ENCODE measurements around the gene PLEKHO2.

The PLEKHO2 gene

DNA sequence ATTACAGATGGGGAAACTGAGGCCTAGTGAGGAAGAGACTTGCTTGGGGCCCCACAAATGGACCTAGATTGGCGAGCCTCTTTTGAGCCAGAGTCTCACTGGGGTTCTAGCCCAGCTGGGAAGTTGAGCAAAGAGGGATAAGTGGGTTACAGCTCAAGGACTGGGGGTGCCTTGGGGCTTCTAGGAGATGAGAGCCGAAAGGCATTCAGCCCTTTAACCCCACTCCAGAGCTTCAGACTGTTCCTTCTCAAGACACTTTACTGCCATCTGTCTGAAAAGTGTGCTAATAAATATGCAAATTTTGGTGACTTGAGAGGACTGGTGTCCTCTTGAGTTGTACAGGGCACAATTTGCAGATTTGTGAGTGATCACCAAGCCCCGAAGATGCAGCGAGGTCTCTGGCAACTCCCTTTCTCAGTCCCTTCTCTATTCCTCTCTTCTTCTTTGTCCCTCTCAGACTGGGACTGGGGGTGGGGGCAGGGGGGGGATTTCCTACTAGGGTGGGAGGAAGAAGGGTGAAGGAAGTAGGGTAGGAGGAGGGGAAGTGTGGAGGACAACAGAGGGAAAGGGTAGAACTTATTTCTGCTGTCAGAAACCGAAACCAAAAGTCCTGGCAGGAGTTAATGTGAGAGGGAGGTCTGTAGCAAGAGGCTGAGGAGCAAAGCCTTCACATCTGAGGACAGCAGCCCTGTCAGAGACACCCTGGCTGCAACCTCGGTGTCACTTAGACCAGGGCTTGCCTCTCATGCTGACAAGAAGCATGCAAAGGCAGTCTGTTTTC, 53.8 kb downstream of the PLEKHO2 start:
- no peak for DNase-seq

GRCh38 chr15:64896371-64897069, 54.8 kb downstream of the PLEKHO2 start:
- DNase-seq: no peak

DNA sequence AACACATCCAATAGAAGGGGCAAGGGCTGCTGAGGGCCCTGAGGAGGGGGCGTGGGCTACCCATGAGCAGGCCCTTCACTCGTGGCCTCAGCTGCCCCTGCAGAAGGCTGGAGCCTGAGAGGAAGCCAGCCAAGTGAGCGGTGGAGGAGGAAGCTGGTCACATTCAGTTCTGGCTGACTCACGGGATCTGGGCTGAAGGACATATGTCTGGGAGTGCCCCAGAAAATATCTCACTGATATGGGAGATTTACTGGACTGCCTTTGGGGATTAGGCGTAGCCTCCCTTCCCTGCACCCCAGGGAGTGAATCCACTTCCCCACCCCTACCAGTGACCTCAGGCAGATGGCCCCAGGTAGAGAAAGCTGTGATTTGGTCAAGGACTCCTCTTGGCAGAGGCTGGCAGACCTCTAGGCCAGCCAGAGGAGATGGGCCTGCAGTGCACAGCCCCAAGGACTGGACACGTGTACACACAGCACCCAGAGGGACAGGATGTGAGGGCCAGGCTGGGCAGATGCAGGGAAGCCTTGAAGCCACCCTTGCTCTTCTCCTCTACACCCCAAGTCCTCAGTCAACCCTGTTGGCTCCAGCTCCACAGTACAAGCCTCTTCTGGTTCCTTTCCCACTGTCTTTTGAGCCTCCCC, 55.8 kb downstream of the PLEKHO2 start:
- no peak for DNase-seq

- no peak for DNase-seq
These were observed 56.7 kb downstream of the PLEKHO2 start for GRCh38 chr15:64898406-64898805.

- DNase-seq: no peak
These were observed 59.4 kb downstream of the PLEKHO2 start for GRCh38 chr15:64901141-64901540.

DNA sequence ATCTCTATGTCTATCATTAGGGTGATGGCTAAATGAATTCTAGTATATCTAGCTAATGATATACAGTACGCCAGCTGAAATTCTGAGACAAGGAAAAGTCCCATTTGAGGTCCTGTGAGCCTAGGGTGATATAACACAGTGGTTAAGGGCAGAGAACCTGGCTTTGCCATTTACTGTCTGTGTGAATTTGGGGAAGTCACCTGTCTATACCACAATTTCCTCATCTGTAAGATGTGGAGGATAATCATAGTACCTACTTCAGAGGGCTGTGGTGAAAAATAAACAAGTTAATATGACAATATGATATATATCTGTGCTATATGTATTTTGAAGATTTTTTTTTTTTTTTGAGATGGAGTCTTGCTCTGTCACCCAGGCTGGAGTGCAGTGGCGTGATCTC, 60.2 kb downstream of the PLEKHO2 start:
- DNase-seq: no peak

DNA sequence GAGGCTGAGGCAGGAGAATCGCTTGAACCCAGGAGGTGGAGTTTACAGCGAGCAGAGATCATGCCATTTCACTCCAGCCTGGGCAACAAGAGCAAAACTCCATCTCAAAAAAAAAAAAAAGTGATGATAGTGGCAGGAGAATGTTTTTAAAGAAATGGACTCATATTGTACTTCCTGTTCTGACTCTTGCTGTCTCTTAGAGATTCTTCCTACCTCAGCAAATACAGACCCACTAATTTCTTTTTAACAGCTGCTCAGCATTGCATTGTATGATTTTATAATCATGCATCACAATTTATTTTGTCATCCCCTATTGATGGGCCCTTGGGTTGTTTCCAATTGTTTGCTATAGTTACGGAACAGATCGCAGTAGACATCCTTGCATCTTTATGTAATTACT, 61.1 kb downstream of the PLEKHO2 start:
- no peak for DNase-seq

- no peak for DNase-seq
These were observed 61.7 kb downstream of the PLEKHO2 start for GRCh38 chr15:64903326-64903950.

GRCh38 chr15:64904189-64904588, 62.5 kb downstream of the PLEKHO2 start:
- no peak for DNase-seq

DNA sequence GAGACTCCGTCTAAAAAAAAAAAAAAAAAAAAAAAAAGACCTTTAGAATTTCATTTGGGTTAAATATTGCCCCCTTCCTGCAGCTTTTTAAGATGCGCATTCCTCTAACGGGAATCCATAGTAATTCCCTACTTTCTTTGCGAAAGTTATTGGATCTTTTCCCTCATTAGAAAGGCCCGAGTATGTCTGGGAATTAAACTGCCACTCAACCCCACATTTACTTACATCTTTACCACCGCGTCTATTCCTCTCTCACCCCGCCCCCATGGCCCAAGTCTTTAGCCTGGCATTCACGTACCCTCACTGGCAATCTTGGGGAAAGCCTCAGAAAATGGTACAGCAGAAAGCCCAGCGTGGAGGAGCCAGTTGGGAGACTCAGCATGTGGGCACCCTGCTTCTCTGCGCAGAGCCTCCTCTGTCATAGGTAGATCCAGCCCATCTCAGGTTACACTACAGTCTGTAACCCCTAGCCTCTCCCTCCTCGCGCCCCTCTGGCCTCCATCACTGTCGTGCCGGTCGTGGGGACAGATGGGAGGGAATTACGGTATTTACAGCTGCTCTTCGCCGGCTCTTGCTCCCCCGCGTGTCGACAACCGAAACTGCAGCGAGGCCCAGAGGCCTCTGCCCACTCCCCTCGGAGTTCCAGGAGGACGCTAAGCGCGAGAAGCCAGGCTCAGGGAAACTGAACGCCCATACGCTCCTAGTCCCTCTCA, 63.6 kb downstream of the PLEKHO2 start:
- peak; percentile 80 for DNase-seq

DNA sequence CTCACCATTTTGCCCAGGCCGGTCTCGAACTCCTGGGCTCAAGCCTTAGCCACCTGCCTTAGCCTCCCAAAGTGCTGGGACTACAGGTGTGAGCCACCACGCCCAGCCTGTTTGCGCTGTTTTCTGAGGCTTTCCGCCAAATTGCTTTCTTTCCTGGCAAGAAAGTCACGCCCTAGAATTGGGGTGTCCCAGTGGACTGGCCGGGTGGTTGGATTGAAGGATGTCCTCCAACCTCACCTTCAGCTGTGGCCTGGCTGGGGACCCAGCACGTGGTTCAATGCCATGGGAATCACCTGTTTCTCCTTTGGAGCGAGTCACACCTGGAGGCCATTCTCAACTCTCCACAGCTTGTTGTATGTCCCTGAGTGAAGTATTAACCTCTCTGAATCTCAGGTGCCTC, 64.2 kb downstream of the PLEKHO2 start:
- DNase-seq: no peak

DNA sequence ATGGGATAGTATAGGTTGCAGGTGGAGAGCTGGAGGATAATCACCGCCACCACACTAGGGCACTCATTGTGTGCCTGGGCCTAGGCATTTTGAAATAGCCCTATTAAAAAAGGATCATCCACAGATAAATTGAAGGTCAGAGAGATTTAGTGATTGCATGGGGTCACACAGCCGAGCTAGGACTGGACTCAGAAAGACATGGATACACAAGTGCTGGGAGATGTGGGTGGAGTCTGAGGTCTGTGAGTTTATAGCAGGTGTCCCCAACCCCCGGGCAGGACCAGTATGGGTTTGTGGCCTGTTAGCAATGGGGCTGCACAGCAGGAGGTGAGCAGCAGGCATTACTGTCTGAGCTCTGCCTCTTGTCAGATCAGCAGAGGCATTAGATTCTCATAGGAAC, 64.7 kb downstream of the PLEKHO2 start:
- DNase-seq: no peak

DNA sequence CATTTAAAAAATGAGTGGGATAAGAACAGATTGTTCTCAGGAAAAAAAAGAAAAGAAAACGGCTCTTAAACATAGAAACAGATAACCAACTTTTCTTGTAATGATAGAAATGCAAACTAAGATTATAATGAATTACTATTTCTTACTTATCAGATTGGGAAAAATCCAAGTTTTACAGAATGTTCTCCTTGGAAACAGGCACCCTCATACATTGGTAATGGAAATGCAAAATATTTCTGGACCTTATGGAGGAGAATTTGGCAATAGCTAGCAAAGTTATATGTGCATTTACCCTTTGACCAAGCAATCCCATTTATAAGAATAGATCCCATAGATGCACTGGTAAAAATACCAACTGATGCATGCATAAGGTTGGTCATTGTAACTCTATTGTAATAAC, 66.3 kb downstream of the PLEKHO2 start:
- DNase-seq: no peak

DNA sequence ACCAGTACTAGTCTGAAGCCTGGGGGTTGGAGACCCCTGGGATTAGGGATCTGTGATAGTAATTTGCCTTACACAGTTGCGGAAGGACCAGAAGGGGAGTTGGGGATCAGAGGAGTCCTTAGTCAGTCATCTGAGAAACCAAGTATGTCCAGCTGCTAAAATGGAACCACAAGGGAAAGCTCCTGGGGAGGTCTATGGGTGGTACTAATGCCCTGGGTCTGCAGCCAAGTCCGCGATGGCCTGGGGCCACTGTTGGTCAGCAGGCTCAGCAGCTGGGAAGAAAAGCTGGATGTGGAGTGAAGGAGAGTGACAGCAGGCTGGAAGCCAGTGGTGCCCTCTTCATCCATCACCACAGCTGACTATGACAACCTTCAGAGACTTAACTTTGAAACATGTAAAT, 67.8 kb downstream of the PLEKHO2 start:
- DNase-seq: no peak

DNA sequence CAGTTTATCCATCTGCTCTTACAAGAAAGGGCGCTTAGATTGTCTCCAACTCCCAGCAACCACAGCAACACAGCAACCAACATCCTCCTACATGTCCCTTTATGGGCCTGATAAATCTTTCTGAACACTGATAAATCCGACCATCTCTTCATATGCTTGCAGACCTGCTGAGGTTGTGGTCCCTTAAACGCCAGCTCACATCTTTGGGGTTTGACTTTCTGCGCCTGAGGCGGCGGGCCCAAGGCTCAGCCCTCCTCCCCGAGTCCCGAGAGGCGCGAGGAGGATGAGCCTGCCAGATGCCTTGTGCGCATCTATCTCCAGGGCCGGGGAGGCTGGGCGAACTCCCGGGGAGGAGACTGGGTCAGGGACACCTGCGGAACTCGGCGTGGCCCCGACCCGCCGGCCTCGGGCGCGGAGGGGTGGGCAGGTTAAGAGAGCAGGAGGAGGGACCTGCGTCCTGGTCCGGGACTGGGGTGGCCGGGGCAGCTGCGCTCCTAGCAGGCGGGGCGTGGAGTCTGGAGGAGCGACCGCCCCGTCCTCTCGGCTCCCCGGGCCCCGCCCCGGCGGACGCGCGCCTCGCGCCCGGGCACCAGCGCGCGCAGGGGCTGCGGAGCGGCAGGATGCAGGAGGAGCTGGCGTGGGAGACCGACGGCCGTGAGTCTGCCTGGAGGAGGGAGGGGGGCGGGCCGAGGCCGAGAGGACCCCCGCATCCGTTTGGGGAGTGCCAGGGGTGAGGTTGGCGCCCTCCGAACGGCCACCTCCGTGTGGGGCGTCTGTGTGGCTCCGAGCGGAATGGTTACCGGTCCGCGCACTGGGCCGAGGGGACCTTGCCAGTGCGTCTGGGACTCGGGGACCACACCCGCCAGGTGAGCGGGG, 69.8 kb downstream of the PLEKHO2 start, which contains the start of gene ANKDD1A:
Gene ANKDD1A (plus strand): TSS at position 592 of the 876 bp plus-strand sequence. CDS start 29 bp downstream, at position 621.
- DNase-seq: peak; percentile 84

GRCh38 chr15:64912379-64913325, 70.9 kb downstream of the PLEKHO2 start:
- no peak for DNase-seq

DNA sequence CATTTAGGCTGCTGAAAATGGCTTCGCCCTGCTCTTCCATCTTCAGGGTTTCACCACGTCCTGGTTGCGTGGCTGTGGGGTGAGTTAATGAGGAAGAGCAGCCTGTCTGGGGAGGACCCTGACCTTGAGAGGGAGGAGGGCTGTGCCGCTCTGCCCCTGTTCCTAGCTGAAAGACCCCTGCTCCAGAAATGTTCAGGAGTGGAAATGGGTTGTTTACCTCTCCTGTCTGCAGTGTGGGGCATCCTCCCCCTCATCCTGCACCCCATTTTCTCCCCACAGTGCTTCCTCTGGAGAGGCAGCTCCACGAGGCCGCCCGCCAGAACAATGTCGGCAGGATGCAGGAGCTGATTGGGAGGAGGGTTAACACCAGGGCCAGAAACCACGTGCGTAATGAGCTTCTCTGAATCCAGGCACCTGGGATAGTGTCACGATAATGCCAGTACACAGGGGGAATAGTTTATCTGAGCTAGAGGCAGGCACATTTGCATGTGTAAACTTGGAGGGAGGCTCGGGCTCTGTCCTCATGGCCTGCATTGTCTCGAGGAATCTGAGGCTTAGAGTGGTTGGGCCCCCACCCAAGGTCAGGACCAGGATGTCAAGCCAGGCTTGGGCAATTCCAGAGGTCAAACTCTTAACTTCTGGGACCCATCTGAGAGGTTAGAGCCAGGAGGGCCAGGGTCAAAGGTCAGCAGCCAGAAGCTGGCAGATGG, 74.0 kb downstream of the PLEKHO2 start:
- no peak for DNase-seq

DNA sequence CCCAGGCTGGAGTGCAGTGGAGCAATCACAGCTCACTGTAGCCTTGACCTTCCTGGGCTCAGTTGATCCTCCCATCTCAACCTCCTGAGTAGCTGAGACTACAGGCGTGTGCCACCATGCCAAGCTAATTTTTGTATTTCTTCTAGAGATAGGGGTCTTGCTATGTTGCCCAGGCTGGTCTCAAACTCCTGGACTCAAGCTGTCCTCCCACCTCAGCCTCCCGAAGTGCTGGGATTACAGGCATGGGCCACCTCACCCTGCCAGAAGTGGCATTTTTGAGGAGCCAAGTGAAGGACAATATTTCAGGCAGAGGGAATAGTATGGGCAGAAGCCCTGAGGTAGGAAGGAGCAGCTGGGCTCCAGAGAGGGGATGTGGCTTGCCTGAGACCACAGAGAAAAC, 74.7 kb downstream of the PLEKHO2 start:
- DNase-seq: no peak

GRCh38 chr15:64917211-64917610, 75.5 kb downstream of the PLEKHO2 start:
- DNase-seq: no peak
